ENCODE measurements around the gene MACO1.

DNA sequence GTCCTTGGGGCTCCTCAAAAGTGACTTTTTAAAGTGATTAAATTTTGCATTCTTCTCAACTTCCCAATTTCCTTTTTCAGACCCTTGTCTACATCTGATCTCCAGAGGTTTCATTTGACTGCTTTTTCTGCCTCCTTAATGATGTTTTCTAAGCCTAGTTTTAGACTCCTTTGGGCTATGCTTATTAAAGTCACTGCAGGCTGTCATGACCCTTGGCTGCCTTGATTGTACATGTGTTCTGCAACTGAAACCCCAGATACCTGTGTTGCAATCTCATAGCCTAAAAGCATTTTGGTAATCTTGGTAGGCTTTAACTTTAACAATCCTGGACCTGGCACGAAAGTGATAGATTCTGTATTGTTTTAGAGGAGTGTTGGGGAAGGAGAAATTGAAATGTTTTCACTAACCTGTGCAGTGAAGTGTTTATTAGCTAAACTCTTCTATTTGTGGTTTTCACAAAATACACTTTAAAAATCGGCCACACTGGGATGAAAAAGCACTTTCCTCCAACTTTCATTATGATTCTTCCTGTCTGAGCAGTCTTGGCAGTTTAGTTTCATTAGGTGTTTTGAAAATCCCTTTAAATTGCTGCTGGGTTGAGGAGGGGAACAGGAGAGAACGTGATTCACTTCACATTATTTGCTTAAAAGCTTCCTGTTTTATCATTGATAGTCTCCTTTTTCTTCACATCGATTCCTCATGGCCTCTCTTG lies 4.9 kb downstream of the MACO1 start:
- TF ChIP-seq POLR2A (IDR thresholded peaks at IDR 0.05; ENCODE audit: low read length) (no peak), RAD21 (conservative IDR thresholded peaks at IDR 0.05 in 1 of 2, IDR thresholded peaks at IDR 0.05 in 1 of 2) (no peak), EP300 (IDR thresholded peaks at IDR 0.05) (no peak), CHD2 (IDR thresholded peaks at IDR 0.05; ENCODE audit: low read length, partially characterized antibody) (no peak), MAZ (IDR thresholded peaks at IDR 0.05; ENCODE audit: borderline replicate concordance, low read depth, low read length) (no peak), MAFK (IDR thresholded peaks at IDR 0.05; ENCODE audit: partially characterized antibody) (no peak), ESRRA (IDR thresholded peaks at IDR 0.05; ENCODE audit: borderline replicate concordance, low read length) (no peak), EHMT2 (IDR thresholded peaks at IDR 0.05; ENCODE audit: low read depth) (no peak)
- TF ChIP-seq, protein P1, sequence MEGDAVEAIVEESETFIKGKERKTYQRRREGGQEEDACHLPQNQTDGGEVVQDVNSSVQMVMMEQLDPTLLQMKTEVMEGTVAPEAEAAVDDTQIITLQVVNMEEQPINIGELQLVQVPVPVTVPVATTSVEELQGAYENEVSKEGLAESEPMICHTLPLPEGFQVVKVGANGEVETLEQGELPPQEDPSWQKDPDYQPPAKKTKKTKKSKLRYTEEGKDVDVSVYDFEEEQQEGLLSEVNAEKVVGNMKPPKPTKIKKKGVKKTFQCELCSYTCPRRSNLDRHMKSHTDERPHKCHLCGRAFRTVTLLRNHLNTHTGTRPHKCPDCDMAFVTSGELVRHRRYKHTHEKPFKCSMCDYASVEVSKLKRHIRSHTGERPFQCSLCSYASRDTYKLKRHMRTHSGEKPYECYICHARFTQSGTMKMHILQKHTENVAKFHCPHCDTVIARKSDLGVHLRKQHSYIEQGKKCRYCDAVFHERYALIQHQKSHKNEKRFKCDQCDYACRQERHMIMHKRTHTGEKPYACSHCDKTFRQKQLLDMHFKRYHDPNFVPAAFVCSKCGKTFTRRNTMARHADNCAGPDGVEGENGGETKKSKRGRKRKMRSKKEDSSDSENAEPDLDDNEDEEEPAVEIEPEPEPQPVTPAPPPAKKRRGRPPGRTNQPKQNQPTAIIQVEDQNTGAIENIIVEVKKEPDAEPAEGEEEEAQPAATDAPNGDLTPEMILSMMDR (IDR thresholded peaks at IDR 0.05) = no peak
- TF ChIP-seq, protein P2, sequence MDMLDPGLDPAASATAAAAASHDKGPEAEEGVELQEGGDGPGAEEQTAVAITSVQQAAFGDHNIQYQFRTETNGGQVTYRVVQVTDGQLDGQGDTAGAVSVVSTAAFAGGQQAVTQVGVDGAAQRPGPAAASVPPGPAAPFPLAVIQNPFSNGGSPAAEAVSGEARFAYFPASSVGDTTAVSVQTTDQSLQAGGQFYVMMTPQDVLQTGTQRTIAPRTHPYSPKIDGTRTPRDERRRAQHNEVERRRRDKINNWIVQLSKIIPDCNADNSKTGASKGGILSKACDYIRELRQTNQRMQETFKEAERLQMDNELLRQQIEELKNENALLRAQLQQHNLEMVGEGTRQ (IDR thresholded peaks at IDR 0.05) = no peak
- TF ChIP-seq, protein P3, sequence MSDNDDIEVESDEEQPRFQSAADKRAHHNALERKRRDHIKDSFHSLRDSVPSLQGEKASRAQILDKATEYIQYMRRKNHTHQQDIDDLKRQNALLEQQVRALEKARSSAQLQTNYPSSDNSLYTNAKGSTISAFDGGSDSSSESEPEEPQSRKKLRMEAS (IDR thresholded peaks at IDR 0.05) = no peak
- TF ChIP-seq, protein P4, sequence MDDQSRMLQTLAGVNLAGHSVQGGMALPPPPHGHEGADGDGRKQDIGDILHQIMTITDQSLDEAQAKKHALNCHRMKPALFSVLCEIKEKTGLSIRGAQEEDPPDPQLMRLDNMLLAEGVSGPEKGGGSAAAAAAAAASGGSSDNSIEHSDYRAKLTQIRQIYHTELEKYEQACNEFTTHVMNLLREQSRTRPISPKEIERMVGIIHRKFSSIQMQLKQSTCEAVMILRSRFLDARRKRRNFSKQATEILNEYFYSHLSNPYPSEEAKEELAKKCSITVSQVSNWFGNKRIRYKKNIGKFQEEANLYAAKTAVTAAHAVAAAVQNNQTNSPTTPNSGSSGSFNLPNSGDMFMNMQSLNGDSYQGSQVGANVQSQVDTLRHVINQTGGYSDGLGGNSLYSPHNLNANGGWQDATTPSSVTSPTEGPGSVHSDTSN (IDR thresholded peaks at IDR 0.05) = no peak

All from A549 (cell line).